ENCODE measurements around the gene CEP112.

GRCh38 chr17:65592125-65592965 lies 599.6 kb downstream of the CEP112 start:
- TF ChIP-seq CTCF (IDR thresholded peaks at IDR 0.05): no peak
- TF ChIP-seq TP53 (CRISPR knock-in tag; IDR thresholded peaks at IDR 0.05): no peak
- no peak for TF ChIP-seq E2F4 (CRISPR knock-in tag; IDR thresholded peaks at IDR 0.05; ENCODE audit: borderline replicate concordance, low read depth)
- no peak for TF ChIP-seq AFF4 (CRISPR knock-in tag; IDR thresholded peaks at IDR 0.05; ENCODE audit: borderline replicate concordance)
- no peak for TF ChIP-seq NR1H2 (CRISPR knock-in tag; IDR thresholded peaks at IDR 0.05)
- no peak for TF ChIP-seq USF2 (CRISPR knock-in tag; IDR thresholded peaks at IDR 0.05)
- no peak for TF ChIP-seq ATF6 (CRISPR knock-in tag; IDR thresholded peaks at IDR 0.05)

Data from WTC11 (cell line).